GM12873 (cell line): ENCODE measurements around the gene SLC4A1.

Source experiments
- CTCF ChIP-seq: IDR thresholded peaks from 2 replicates; pipeline ENCODE4 v1.5.1; 2012; ENCODE audit warnings: low read depth, mild to moderate bottlenecking, moderate library complexity, low read length, control low read depth; ENCODE audit not compliant: insufficient read depth; ENCODE audit errors: missing control alignments

SLC4A1 gene

GRCh38 chr17:44217738-44218343 is 50.1 kb downstream of the SLC4A1 start:
- TF ChIP-seq CTCF, result no peak

GRCh38 chr17:44216694-44217093 is 51.2 kb downstream of the SLC4A1 start:
- TF ChIP-seq CTCF, result no peak

- TF ChIP-seq CTCF, result no peak
These were observed 51.8 kb downstream of the SLC4A1 start for GRCh38 chr17:44216173-44216572.

- no peak for TF ChIP-seq CTCF
These were observed 53.0 kb downstream of the SLC4A1 start for GRCh38 chr17:44214896-44215295.

GRCh38 chr17:44214230-44214494 is 53.8 kb downstream of the SLC4A1 start:
- TF ChIP-seq CTCF, result no peak

- no peak for TF ChIP-seq CTCF
These were observed 54.3 kb downstream of the SLC4A1 start for GRCh38 chr17:44213403-44214229.

GRCh38 chr17:44212507-44213402 is 55.2 kb downstream of the SLC4A1 start:
- TF ChIP-seq CTCF, result no peak
